Activated naive CD4-positive, alpha-beta T cell treated with anti-CD3 and anti-CD28 coated beads, Interleukin-2, amount 50 U/mL, for 24 hours (primary cell): ENCODE data around the gene TMEM135.

Experiments
- H3K27ac Mint-ChIP-seq: one replicate; pipeline ENCODE4 v1.8.0; 2021; ENCODE audit warnings: mild to moderate bottlenecking, mixed read lengths
- H3K27me3 Mint-ChIP-seq: one replicate; pipeline ENCODE4 v1.8.0; 2021; ENCODE audit warnings: mixed read lengths
- H3K36me3 Mint-ChIP-seq: one replicate; pipeline ENCODE4 v1.8.0; 2021; ENCODE audit warnings: mixed read lengths
- H3K4me1 Mint-ChIP-seq: one replicate; pipeline ENCODE4 v1.8.0; 2021; ENCODE audit warnings: mixed read lengths
- H3K4me3 Mint-ChIP-seq: one replicate; pipeline ENCODE4 v1.8.0; 2021; ENCODE audit warnings: mild to moderate bottlenecking, mixed read lengths
- H3K9me3 Mint-ChIP-seq: one replicate; pipeline ENCODE4 v1.8.0; 2021; ENCODE audit warnings: mixed read lengths

TMEM135 gene

DNA sequence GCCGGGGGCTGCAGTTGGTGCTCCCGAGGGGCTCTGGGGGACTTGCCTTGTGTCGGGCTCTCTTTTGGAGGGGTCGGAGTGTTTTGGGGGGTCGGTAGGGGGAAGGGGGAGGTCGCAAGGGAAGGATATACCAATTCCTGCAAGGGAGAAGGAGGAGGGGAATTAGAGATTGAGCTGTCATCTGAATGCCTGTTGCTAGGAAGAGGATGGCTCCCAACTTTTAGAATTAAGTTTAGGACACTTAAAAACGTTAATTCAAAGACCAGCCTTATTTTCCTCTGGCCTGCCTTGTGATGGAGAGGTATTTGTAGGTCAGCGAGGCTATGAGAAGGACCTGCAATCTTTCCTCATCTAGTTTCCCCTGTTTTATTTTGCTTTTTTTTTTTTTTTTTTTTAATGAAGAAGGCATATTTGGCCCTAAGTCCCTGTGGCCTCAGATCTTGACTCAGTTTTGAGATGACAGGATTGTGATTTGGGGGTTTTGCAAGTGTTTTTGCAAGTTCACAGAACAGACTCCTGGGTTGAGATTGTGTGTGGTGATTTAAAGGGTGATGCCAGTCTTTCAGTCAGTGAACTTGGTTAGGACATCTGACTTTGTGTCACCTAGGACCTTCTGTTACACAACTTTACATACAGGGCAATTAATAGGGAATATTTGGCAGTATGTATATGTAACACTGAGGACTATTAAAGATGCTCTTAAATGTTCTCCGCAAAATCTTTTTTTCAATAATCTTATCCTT is 672 bp downstream of the TMEM135 start:
- H3K27me3 Mint-ChIP-seq = no peaks in the 10 kb centered on the region
- no peaks in the 10 kb centered on the region for H3K9me3 Mint-ChIP-seq
- peak overlapping the region; percentile 98 for H3K4me3 Mint-ChIP-seq
- peak overlapping the region; percentile 91 for H3K27ac Mint-ChIP-seq
- peaks cover 59% of the 10 kb centered on the region for H3K4me1 Mint-ChIP-seq
- H3K36me3 Mint-ChIP-seq = peaks cover 9% of the 10 kb centered on the region

DNA sequence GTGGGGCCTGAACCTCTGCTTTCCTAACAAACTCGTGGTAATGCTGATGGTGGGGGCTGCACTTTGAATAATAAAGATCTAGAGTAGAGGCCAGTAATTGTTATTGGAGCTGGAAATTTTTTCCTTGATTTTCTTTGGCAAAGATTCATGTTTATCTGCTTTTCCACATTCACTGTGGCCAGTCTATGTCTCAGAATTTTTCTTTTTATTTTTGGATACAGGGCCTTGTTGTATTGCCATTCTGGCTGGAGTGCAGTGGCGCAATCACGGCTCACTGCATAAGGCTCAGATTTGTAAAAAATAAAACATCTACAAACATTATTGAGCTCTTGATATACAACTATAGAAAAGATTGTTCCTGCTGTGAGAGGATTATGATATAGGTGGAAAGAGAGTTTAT is 1.6 kb downstream of the TMEM135 start:
- Mint-ChIP-seq H3K36me3 (peaks cover 9% of the 10 kb centered on the region), H3K9me3 (no peaks in the 10 kb centered on the region), H3K4me3 (peak overlapping the region; percentile 98), H3K27me3 (no peaks in the 10 kb centered on the region), H3K4me1 (peaks cover 59% of the 10 kb centered on the region), H3K27ac (no peak overlapping the region)

DNA sequence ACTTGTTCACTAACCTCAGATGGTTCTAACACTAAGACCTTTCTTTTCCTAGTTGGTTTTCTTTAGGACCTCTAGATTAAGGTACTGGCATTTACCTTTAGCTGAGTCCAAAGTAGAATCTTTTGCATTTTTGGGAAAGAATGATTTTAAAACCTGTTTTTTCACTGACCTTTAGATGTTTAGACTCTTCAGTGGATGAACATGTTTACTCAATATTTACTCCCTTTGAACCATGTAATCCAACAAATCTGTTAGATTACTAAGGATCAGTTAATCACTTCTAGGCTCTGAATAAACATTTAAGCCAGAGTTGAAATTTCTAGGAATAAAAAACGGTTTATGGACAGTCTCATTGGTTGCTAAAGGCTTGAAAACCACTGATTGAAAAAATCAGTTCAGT is 6.2 kb downstream of the TMEM135 start:
- H3K4me3 Mint-ChIP-seq = no peak overlapping the region
- no peak overlapping the region for H3K27ac Mint-ChIP-seq
- no peaks in the 10 kb centered on the region for H3K27me3 Mint-ChIP-seq
- H3K36me3 Mint-ChIP-seq = peaks cover 19% of the 10 kb centered on the region
- peaks cover 40% of the 10 kb centered on the region for H3K4me1 Mint-ChIP-seq
- H3K9me3 Mint-ChIP-seq = no peaks in the 10 kb centered on the region

DNA sequence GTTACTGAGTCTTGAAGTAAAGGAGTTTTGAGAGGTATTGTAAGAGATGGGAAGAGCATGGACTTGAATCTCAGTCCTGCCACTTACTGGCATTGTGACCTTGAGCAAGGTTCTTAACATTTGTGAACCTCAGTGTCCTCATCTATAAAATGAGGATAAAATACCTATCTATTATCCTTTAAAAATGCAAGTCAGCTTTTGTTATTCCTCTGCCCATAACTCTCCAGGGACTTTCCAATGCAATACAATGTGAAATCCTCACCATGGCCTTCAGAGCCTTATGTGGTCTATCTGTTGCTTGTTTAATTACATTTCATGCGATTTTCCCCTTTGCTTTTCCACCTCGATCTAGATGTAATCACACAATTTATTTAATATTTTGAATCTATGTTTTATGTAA is 9.1 kb downstream of the TMEM135 start:
- no peaks in the 10 kb centered on the region for H3K9me3 Mint-ChIP-seq
- no peak overlapping the region for H3K27ac Mint-ChIP-seq
- H3K27me3 Mint-ChIP-seq = no peaks in the 10 kb centered on the region
- no peak overlapping the region for H3K4me3 Mint-ChIP-seq
- peaks cover 11% of the 10 kb centered on the region for H3K4me1 Mint-ChIP-seq
- H3K36me3 Mint-ChIP-seq = peaks cover 18% of the 10 kb centered on the region

DNA sequence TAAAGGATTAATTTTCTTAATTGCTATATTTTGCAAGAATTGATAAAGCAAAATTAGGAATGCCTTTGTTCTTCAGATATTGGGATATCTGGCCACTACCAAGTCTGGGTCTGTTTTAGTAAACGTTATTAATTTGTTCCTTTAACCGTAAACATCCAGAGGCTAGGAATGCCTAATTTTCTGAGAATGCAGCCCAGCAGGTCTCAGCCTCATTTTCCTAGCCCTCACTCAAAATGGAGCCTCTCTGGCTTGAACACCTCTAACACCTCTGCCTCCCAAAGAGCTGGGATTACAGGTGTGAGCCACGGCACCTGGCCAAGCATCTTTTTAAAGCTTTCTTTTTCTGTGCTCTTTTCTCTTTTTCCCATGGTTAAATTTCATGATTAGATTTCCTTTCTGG is 18.4 kb downstream of the TMEM135 start:
- Mint-ChIP-seq H3K4me3 (no peak overlapping the region), H3K9me3 (no peaks in the 10 kb centered on the region), H3K4me1 (peaks cover 24% of the 10 kb centered on the region), H3K27ac (no peak overlapping the region), H3K36me3 (peaks cover 8% of the 10 kb centered on the region), H3K27me3 (no peaks in the 10 kb centered on the region)

DNA sequence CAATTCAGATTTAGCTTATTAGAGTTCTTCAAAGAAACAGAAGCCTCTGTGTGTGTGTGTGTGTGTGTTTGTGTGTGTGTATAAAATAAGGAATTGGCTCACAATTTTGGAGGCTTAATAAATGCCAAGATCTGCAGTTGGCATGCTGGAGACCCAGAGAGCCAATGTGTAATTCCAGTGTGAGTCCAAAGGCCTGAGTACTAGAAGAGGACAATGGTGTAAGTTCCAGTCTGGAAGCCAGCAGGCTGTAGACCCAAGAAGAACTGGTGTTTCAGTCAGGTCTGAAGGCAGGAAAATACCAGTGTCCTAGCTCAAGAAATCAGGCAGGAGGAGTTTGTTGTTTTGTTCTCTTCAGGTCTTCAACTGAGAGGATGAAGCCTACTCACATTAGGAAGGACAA is 20.0 kb downstream of the TMEM135 start:
- Mint-ChIP-seq H3K4me1 (peaks cover 29% of the 10 kb centered on the region), H3K36me3 (peaks cover 8% of the 10 kb centered on the region), H3K9me3 (no peaks in the 10 kb centered on the region), H3K4me3 (no peak overlapping the region), H3K27ac (no peak overlapping the region), H3K27me3 (no peaks in the 10 kb centered on the region)

DNA sequence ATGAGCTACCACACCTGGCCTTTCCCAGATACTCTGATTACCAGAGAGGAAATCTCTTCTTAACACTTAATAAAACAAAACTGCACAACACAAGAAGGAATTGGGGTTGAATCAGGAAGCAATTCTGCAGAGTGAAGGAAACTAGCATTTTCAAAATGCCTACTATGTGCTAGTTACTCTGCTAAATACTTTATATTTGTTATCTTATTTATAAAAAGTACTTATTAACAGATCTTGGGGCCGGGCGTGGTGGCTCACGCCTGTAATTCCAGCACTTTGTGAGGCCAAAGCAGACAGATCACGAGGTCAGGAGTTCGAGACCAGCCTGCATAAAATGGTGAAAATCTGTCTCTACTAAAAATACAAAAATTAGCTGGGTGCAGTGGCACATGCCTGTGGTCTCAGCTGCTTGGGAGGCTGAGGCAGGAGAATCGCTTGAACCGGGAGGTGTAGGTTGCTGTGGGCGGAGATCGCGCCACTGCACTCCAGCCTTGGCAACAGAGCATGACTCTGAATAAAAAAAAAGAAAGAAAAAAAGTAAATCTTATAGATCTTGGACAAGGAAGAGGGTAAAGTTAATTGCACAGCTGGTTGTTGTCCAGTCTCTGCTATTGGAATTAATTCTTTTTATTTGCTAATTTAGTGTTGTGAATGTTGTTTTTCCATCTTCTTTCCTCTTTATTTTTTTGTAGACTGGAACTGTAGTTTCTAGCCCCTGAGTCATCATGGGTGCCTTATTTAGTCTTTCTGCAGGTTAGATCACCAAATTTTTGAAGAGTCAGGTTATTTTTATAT is 22.1 kb downstream of the TMEM135 start:
- H3K27me3 Mint-ChIP-seq = no peaks in the 10 kb centered on the region
- peaks cover 8% of the 10 kb centered on the region for H3K36me3 Mint-ChIP-seq
- no peaks in the 10 kb centered on the region for H3K9me3 Mint-ChIP-seq
- no peak overlapping the region for H3K4me3 Mint-ChIP-seq
- H3K27ac Mint-ChIP-seq = no peak overlapping the region
- peaks cover 34% of the 10 kb centered on the region for H3K4me1 Mint-ChIP-seq

DNA sequence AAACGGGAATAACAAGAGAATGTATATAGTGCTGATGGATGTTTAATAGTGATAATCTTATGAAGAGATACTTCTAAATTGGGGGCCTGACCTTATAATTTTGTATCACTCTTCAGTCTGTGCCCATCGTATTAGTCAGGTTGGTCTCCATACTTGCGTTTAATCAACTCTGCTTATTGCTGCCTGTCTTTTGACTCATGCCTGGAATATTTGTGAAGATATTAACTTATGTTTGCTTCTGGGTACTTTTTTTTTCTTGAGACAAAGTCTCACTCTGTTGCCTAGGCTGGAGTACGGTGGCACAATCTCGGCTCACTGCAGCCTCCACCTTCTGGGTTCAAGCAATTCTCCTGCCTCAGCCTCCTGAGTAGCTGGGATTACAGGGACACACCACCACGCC is 24.0 kb downstream of the TMEM135 start:
- H3K9me3 Mint-ChIP-seq = no peaks in the 10 kb centered on the region
- H3K36me3 Mint-ChIP-seq = peaks cover 5% of the 10 kb centered on the region
- no peak overlapping the region for H3K27ac Mint-ChIP-seq
- no peak overlapping the region for H3K4me3 Mint-ChIP-seq
- H3K27me3 Mint-ChIP-seq = no peaks in the 10 kb centered on the region
- peaks cover 43% of the 10 kb centered on the region for H3K4me1 Mint-ChIP-seq

DNA sequence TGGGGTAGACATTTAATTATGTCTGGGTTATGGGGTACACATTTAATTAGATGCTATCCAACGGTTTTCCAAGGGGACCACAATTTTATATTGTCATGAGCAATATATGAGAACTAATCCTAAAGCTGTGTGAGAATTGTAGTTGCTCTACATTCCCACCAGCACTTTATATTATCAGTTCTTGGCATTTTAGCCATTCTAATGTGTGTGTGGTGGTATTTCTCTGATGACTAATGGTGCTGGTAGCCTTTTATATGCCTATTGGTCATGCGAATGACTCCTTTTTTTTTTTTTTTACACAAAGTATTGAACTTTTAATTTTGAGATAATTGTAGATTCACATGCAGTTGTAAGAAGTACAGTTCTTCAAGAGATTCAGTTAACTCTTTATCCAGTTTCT is 26.2 kb downstream of the TMEM135 start:
- H3K4me3 Mint-ChIP-seq = no peak overlapping the region
- H3K27ac Mint-ChIP-seq = no peak overlapping the region
- no peaks in the 10 kb centered on the region for H3K9me3 Mint-ChIP-seq
- H3K36me3 Mint-ChIP-seq = peaks cover 5% of the 10 kb centered on the region
- H3K27me3 Mint-ChIP-seq = no peaks in the 10 kb centered on the region
- peaks cover 40% of the 10 kb centered on the region for H3K4me1 Mint-ChIP-seq

DNA sequence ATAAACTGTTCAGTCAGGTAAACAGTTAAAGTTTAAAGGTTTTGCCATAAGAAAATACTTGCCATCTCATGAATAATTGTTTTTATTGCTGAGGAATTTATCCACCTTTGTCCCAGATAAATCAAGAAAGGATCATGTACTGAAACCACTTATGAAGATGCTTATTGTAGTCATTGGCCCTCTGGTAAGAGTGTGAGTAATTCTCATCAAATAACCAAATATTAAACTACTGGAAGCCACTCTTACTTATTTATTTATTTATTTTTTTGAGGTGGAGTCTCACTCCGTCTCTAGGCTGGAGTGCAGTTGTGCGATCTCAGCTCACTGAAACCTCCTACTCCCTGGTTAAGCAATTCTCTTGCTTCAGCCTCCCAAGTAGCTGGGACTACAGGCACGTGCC is 35.1 kb downstream of the TMEM135 start:
- no peaks in the 10 kb centered on the region for H3K9me3 Mint-ChIP-seq
- H3K36me3 Mint-ChIP-seq = peaks cover 11% of the 10 kb centered on the region
- no peak overlapping the region for H3K4me3 Mint-ChIP-seq
- H3K27ac Mint-ChIP-seq = no peak overlapping the region
- no peaks in the 10 kb centered on the region for H3K4me1 Mint-ChIP-seq
- no peaks in the 10 kb centered on the region for H3K27me3 Mint-ChIP-seq

DNA sequence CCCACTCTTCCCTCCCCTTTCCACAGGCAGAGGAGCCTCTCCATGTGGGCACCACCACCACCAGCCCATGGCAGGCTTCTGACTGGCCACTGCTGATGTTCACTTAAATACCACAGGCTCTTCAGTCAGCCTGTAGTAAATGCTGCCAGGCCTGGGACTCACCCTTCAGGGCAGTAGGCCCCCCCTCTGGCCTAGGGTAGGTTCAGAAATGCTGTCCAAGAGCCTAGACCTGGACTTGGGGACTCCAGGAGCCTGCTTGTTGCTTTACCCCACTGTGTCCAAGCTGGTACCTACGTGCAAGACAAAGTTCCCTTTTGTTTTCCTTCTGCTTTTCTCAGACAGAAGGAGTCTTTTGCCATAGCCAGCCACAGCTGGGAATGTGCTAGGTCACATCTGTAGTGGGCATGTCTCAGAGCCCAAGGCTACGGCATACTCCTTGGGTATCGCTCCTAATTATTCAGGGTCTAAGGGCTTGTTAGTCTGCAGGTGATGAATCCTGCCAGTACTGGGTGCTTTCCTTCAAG is 38.6 kb downstream of the TMEM135 start:
- H3K4me1 Mint-ChIP-seq = peaks cover 9% of the 10 kb centered on the region
- no peak overlapping the region for H3K4me3 Mint-ChIP-seq
- no peak overlapping the region for H3K27ac Mint-ChIP-seq
- H3K36me3 Mint-ChIP-seq = peaks cover 13% of the 10 kb centered on the region
- no peaks in the 10 kb centered on the region for H3K9me3 Mint-ChIP-seq
- H3K27me3 Mint-ChIP-seq = no peaks in the 10 kb centered on the region

DNA sequence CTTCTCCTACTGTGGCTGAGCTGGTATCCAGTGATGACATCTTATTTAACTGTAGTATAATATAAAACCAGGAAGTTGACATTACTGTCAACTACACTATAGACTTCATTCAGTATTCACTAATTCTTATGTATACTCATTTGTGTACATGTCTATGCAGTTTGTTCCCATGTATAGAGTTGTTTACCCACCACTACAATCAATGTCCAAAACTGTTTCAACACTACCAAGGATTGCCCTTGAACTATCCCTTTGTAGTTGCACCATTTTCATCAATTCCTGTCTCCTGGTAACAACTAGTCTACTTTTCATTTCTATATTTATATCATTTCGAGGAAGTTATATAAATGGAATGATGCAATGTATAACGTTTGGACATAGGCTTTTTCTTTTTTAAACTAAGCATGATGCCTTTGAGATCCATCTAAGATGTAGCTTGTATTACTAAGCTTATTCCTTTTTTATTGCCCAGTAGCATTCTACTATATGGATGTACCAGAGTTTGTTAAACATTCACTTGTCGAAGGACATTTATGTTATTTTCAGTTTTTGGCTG is 39.2 kb downstream of the TMEM135 start:
- Mint-ChIP-seq H3K9me3 (no peaks in the 10 kb centered on the region), H3K36me3 (peaks cover 13% of the 10 kb centered on the region), H3K27ac (no peak overlapping the region), H3K4me3 (no peak overlapping the region), H3K4me1 (peaks cover 15% of the 10 kb centered on the region), H3K27me3 (no peaks in the 10 kb centered on the region)

DNA sequence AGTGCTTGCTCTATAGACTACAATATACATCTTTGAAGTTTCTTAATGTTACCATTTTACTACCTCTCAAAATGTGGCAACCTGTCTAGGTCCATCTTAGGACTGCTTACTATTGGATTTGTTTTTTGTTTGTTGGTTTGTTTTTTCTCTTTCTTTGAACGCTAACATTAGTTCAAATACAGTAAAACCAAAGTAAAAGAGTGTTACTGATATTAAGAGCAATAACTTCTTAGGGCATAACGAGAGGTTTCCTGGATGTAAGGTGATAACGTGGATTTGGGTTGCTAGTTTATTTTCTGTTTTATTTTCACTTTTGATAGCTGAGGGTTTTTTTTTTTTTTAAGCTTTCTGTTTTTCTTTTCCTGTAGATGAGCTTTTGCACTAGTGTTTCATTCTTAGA is 43.6 kb downstream of the TMEM135 start:
- peak overlapping the region; percentile 96 for H3K27ac Mint-ChIP-seq
- H3K27me3 Mint-ChIP-seq = no peaks in the 10 kb centered on the region
- H3K9me3 Mint-ChIP-seq = no peaks in the 10 kb centered on the region
- H3K4me1 Mint-ChIP-seq = peaks cover 29% of the 10 kb centered on the region
- peaks cover 17% of the 10 kb centered on the region for H3K36me3 Mint-ChIP-seq
- H3K4me3 Mint-ChIP-seq = peak overlapping the region; percentile 84

DNA sequence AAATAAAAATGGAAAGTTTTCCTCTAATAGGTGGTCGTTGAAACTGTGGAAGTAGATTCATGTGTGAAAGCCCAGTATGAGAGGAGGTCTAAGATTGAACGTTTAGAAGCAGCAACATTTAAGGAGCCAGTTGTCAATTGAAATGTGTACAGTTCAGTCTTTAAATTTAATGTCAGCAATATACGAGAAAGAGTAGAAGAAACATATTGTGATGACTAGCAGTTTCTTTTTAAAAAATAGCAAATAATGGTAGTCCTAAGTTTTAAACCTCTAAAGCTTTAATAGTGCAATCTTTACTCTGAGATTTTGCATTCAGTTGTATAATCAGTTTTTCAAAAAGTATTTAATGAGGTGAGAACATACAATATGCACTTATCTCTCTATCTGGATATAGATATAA is 44.9 kb downstream of the TMEM135 start:
- H3K36me3 Mint-ChIP-seq = peaks cover 14% of the 10 kb centered on the region
- no peak overlapping the region for H3K4me3 Mint-ChIP-seq
- peak overlapping the region; percentile 53 for H3K27ac Mint-ChIP-seq
- no peaks in the 10 kb centered on the region for H3K9me3 Mint-ChIP-seq
- H3K4me1 Mint-ChIP-seq = peaks cover 29% of the 10 kb centered on the region
- H3K27me3 Mint-ChIP-seq = no peaks in the 10 kb centered on the region

DNA sequence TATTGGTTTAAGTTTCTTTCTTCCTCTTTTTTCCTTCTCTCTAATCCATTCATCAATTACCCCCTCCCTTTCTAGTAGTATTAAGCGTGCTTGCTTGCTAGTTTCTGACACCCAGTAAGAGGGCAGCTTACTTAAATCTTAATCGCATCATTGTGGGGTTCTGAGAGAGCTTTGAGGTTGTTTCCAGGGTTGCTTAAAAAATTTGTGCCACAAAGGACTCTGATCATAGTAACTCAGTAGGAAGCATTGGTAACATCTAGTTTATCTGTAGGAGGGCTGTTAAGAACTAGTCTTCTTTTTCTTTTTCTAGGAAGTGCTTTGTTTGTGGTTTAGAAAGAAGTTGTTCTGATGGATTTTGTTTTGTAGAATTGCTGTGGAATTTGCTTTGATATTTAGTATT is 45.3 kb downstream of the TMEM135 start:
- Mint-ChIP-seq H3K9me3 (no peaks in the 10 kb centered on the region), H3K27ac (no peak overlapping the region), H3K36me3 (peaks cover 12% of the 10 kb centered on the region), H3K27me3 (no peaks in the 10 kb centered on the region), H3K4me1 (peaks cover 29% of the 10 kb centered on the region), H3K4me3 (no peak overlapping the region)

DNA sequence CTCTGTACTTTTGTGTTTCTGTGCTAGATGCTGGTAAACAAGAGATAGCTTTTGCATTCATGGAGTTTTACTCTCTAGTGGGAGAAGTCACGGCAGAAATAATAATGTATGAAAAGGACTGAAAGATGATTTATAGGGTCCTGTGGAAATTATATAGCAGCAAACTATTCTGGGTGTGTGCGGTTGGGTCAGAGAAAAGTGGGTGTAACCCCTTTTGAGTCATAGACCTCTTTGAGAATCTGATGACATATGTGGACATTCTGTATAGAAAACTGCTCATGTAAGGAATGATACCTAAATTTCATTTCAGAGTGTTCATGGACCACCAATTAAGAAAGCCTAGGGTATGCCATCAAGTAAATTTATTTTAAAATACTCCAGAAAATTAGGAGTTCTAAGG is 54.4 kb downstream of the TMEM135 start:
- H3K27me3 Mint-ChIP-seq = no peaks in the 10 kb centered on the region
- peaks cover 26% of the 10 kb centered on the region for H3K36me3 Mint-ChIP-seq
- H3K4me1 Mint-ChIP-seq = peaks cover under 1% of the 10 kb centered on the region
- no peak overlapping the region for H3K27ac Mint-ChIP-seq
- H3K9me3 Mint-ChIP-seq = peaks cover 5% of the 10 kb centered on the region
- no peak overlapping the region for H3K4me3 Mint-ChIP-seq
